NCI-H1105 treated with DMSO at 0.1 percent for 48 hours (cell line): ENCODE data around the gene CLDN25.
A peak's percentile ranks its signal among the peaks of the same experiment; 100 is the strongest.
"Not testable (repeated sequence)": the region's sequence is repeated elsewhere in the genome, so short reads cannot be mapped to it uniquely, and the experiment has no call there.

Experiments
- DNase-seq: peaks from one replicate; lab custom pipeline; 2025; lab: John Stamatoyannopoulos, UW

CLDN25 gene

DNA sequence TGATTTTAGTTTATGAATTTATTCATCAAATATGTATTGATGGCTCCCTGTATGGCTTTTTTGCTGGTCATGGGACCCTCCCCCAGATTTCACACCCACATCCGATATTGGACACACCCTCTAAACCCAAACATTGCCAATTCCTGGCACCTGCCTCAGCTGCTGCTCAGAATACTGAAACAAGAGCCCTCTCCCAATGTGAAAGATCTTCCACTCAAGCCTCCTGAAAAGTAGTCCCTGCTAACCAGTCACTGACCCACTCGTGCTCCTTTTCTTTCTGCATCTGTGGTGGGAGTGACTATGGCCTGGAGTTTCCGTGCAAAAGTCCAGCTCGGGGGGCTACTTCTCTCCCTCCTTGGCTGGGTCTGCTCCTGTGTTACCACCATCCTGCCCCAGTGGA is at the start of gene CLDN25:
CLDN25 (plus strand) TSS at position 301 of the 400 bp plus-strand sequence; CDS start at position 301, 0 bp downstream.
- no peak for DNase-seq

DNA sequence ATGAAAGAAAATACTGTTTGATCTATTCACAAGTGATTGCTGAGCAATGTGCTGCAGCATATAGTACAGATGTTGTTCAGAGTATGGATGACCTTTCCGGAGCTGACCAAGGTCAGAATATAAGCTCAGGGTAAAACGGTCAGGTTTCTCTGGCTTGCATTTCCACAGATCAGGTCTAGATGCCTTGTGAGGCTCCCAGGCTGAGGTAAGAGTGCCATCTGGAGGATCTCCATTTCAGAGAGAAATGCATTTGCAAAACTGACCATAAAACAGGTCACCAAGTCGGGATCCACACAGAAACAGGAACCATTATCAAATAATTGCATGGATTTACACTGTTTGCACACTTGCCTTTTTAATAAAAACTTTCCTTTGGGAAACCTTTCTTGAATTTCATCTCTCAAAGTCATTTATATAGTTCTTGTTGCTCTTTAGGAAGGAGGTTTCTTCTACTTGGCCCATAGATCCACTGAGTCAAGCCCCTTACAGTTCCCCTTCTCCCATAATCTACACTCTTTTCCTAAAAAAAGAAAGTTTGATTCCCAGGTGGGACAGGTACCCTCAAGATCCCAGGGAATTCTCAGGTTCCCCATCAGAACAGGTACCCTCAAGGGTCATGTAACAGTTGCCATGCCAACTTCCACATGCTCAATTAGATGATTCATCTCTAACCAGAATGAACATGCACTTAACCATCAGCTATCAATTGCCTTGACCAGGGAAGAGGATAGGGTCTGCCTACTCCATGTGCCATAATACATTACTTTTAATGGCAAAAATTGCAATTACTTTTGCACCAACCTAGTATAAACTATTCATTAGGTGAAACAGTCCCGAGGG is 48.5 kb upstream of the CLDN25 start:
- peak; percentile 54 for DNase-seq

DNA sequence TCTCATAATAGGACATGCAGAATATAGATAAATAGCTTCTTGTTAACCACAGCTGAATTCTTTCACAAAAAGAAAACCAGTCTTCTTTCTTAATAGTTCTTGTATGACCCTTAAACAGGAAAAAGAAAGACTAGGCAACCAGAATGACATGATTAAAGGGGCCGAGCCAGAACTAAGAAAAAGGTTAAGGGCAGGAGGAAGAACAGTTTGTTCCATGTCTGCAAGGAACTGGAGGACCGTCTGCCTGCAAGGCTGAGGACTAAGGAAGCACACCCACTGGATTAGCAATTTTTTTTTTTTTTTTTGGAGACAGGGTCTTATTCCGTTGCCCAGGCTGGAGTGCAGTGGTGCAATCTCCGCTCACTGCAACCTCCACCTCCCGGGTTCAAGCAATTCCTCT is 47.5 kb upstream of the CLDN25 start:
- DNase-seq: no peak

DNA sequence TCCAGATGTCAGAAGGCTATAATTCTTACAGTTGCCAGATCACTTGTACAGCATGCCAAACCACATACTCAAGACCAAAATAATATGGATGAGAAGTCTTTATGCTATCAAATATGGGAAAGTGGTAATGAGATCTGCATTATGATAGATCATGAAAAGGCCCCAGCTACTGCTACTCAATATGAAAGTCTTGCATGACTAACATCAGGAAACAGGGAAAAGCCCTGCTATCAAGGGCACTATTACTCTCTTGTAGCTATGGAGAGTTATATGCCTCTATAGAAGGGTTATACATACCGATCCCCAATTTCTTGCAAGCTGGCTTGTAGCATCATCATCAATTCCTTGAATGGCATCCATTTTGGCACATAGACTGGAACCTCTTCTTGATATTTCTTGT is 43.3 kb upstream of the CLDN25 start:
- no peak for DNase-seq

DNA sequence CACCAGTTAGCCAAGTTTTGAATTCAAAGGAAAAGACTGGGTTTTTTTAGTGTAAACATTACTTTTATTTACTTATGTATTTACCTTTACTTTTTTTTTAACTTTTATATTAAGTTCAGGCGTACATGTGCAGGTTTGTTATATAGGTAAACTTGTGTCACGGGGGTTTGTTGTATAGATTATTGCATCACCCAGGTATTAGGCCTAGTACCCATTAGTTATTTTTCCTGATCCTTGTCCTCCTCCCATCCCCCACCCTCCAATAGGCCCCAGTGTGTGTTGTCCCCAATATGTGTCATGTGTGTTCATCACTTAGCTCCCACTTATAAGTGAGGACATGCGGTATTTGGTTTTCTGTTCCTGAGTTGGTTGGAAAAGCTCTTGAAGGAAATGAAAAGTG is 26.7 kb upstream of the CLDN25 start:
- no peak for DNase-seq

DNA sequence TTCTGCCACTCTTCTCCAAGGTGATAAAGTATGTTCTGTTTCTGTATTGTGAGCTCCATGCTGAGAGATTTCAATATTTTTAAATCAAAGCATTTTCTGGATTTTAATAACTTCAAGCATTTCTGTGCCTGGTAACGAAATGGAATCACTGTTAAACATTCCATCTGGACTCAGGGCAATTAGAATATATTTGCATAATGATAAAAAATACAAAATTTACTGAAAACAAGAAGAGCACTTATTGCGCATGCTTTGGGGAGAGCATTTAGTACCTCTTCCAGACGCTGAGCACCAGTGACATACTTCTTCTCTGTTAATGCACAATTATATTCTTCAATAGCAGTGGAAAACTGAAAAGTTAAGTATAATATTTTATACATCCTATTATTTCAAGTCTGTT is 19.4 kb upstream of the CLDN25 start:
- no peak for DNase-seq

DNA sequence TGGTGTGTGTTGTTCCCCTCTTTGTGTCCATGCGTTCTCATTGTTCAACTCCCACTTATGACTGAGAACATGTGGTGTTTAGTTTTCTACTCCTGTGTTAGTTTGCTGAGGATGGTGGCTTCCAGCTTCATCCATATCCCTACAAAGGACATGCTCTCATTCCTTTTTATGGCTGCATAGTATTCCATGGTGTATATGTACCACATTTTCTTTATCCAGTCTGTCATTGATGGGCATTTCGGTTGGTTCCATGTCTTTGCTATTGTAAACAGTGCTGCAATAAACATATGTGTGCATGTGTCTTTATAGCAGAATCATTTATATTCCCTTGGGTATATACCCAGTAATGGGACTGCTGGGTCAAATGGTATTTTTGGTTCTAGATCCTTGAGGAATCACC is 16.6 kb upstream of the CLDN25 start:
- not testable (repeated sequence) for DNase-seq

DNA sequence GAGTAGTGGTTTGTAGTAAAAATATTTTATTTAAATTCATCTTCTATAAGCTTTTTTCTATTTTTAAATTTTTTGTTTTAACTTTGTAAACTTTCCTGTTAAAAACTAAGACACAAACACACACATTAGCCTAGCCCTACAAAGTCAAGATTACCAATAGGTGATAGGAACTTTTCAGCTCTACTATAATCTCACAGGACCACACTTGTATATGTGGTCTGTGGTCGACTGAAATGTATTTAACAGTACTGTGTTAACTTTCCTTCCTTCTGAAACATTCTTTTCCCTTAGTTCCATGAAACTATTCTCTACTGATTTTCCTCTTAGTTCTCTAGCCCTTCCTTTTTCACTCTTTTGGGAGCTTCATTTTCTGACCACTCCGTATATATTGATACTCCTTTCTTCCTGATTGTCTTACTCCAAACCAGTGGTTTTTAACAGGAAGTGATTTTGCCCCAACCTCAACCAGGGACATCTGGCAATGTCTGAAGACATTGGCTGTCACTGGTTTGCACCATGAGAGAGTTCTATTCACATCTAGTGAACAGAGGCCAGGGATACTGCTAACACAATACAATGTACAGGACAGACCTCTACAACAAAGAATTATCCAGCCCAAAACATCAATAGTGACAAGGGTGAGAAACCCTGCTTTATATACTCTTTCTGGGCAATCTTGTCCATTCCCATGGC is 14.9 kb upstream of the CLDN25 start:
- no peak for DNase-seq

DNA sequence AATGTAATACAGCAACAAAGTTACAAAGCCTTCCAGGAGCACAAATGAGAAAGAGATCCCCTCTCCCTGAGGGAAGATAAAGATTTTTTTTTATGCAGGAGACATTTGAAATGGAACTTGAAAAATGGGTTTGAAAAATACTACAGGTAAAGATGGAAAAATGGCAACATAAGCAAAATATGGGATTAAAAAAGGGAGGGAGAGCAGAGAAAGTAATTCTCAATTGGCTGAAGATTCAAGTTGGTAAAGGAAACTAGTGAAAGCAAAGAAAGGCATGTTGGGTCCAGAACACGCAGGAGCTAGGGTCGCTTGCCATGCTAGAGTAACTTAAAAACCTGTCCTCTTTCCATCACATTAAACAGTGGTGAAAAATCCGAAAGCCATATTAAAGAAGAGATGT is 7.6 kb upstream of the CLDN25 start:
- DNase-seq: no peak

DNA sequence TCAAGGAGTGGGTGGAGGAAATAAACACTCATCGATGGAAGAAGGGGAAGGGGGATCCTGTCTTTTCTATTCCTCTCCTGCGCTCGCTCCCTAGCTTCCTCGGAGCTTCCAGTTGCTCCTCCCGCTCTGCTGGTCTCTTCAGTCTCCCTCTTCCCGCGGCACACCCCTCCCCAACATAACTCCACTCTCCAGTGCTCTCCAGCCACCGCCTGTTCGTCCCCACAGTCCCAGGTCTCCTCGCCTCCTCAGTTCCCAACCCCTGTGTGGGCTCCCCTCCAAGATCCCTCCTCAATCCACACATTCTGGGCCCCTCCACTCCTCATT is 6.5 kb upstream of the CLDN25 start:
- peak; percentile 18 for DNase-seq

DNA sequence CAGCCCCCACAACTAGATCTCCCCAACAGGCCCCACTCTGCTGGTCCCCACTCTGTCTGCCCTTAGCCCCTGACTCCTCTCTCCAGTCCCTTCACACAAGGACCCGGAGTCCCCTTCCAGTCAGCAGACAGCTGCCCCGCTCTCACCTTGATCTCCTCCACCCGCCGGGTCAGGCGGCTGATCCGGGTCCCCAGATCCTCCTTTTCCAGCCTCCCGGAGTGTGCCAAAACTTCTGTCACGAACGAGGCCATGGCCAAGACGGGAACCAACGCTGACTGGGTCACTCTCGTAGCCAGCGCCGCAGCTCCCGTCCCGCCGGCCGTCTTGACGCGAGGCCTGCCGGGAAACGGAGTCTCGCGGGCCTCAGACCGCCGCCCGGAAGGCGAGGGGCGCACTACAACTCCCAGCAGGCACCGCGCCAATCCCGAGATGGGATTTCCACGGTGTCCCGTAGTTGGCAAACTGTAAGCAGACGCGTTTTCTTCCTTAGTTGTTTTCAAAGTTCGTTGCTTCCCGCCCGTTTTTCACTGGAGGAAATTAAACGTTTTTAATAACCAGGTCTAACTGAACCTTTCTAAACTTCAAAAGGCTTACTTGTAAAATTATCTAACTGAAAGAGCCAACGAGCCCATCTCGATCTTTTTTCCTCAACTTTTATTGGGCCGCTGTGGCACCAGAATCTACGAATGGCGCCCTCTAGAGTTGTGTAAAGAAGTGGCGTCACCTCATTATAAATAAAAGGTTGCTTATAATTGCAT is 6.0 kb upstream of the CLDN25 start, which contains the start of gene ZW10:
ZW10 (minus strand) TSS at position 277 of the 758 bp plus-strand sequence; CDS start at position 251, 26 bp downstream.
- DNase-seq: peak; percentile 94

DNA sequence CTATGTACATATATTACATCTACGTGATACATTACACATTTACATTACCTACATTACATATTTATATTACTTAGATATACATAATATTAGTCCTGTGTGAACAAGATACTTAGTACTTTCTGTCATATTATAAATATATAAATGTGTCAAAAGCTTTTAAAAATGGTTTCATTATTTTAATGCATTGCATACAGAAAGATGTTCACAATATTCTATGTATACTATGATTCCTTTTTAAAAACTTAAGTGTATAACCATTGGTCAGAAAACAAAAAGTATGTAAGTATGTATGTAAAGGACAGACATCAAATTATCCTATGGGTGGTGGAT is 5.5 kb upstream of the CLDN25 start:
- no peak for DNase-seq

DNA sequence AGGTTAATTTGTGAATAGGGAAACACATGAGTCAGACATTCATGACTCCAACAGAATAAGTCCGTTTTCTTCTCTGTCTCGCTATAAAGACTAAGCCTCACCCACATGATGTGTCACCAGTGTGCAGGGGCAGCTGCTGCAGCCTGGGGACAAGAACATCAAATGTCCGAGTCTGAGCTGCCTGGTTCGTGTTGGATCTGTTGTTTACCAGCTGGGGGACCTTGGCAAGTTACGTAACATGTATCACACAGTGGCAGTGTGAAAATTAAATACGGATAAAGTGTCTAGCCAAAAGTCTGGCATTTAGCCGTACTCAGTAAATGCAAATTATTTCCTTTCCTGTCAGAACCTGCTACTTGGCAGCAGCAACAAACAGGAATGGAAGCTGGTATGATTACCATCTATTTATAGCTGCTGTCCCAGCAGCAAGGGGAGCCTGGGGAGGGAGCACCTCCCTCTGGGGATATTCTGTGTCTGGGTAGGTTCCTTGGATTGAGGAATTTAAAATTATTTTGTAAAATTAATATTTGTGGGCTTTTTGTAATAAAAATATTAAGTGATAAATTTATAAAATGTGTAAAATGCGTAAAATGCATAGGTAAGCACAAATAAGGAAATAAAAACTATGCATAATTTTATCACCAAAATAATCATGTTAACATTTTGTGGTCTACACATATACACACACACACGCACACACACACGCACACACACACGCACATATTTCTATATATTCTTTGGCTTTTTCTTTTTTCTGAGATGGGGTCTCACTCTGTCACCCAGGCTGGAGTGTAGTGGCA is 1.3 kb upstream of the CLDN25 start:
- DNase-seq: peak; percentile 90

DNA sequence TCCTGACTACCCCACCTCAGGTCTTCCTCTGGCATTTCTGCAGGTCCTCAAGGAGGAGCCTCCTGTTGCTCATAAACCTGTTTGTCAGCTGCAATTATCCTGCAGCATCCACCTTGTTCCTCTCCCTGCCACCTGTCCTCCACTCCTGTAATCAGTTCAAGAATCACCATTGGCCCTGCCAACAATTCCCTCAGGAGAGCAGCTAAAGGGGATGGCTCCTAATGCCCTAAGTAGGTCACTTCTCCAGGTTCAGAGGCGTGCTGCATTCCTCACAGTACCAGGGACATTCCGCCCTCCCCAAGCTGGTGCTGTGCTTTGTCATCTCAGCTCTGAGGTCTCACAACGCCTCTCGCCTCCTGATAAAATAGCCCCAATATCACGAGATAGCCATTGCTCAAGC is 2.1 kb downstream of the CLDN25 start:
- DNase-seq: no peak

DNA sequence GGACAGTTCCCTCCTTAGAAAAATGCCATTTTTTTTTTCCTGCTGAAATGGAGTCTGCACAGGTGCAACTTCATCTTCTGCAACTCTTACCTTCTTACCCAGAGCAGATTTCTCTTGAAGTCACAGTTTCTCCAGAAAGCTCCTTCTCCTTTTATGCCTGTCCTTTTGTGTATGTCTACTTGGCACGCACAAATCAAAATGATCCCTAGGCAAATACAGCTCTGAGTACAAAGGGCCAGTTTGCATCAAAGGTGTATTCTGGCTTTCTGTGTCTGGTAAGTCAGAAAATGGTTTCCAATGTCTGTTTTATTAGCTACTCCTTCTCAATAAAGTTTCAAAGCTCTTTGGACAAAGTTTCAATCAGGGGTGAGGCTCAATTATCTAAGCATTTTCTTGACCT is 2.5 kb downstream of the CLDN25 start:
- DNase-seq: no peak

DNA sequence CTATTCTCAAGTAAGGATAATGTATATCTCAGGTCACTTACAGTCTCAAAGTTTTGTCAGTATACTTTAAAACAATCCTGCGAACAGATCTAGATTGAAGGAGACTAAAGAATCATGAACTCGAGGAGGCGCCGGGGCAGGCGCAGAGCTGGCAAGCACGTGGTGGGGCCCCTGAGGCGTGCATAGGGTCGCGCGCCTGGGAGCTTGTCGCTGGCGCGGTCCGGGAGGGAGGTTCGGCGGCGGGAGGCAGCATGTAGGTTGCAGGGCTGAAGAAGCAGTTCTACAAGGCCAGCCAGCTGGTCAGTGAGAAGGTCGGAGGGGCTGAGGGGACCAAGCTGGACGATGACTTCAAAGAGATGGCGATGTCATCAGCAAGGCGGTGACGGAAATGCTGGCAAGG is 9.4 kb downstream of the CLDN25 start:
- DNase-seq: not testable (repeated sequence)

DNA sequence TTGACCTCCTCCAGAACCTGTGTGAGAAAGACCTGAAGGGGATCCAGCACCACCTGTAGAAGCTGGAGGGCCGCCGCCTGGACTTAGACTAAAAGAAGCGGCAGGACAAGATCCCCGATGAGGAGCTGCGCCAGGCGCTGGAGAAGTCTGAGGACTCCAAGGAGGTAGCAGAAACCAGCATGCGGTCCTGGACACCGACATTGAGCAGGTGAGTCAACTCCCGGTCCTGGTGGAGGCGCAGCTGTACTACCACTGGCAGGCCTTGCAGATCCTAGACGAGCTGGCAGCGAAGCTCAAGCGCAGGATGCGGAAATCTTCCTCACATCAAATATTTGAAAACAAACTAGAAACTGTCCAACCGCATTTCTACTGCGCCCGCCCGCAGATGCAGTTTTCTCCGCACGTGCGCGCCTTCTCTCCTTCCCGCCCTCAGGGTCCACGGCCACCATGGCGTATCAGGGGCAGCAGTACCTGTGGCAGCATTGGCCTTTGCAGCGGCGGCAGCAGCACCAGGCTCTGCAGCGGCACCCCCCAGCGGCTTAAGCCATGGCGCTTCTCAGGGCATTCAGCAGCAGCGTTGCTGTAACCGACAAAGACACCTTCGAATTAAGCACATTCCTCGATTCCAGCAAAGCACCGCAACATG is 10.2 kb downstream of the CLDN25 start:
- no peak for DNase-seq

DNA sequence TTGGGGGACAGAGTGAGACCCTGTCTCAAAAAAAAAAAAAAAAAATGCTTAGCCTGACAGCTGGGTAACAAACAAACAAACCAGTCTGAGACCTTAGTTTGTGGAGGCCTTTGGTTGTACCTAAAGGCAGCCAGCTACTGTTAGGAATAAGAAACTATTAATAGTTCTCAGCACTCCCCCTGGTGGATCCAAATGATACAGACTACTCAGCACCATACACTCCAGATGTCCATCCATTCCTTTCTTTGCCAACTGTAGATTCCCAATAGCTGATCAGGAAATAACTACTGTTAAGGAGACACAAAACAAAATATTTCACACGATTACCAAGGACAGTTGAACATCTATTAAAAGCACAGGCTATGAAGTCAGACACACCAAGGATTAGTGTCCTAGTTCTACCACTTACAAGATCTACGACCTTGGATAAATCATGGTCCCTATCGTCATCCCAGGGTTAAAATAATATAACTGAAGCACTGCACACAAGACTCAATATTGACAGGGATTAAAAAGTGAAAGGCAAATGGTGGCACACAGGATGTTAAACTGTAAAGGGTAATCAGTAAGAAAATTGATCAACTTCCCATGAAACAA is 17.2 kb downstream of the CLDN25 start:
- peak; percentile 47 for DNase-seq

DNA sequence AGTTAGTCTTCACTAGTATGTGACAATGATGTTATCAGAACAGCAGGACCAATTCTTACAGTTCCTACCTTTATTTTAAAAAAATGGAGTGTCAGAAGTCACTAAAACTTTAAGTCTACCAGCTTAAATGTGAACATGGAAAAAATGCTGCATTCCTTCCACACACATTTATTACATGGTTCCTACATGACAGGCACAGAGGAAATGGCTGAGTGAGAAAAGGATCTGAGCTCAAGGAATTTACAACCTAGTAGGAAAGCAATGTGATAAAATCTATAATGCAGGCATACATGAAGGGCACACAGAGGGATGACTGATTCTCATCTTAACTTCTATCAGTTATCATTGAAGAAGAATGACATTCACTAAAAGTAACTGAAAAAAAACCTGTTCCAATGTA is 23.0 kb downstream of the CLDN25 start:
- no peak for DNase-seq

DNA sequence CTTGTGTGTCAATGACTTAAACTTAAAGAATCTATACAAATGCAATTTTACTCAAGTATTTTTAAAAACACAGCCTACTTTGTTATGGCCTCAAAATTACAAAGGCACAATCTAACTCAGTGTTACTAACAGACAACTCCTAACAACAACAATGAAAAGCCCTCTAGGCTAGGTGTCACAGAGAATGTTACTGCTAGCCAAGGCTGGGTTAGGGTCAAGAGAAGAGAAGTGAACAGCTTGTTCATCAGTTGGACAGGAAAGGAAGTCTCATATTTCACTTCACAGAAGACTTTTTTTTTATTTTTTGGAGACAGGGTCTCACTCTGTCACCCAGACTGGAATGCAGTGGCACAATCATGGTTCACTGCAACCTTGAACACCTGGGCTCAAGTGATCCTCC is 26.0 kb downstream of the CLDN25 start:
- DNase-seq: no peak

DNA sequence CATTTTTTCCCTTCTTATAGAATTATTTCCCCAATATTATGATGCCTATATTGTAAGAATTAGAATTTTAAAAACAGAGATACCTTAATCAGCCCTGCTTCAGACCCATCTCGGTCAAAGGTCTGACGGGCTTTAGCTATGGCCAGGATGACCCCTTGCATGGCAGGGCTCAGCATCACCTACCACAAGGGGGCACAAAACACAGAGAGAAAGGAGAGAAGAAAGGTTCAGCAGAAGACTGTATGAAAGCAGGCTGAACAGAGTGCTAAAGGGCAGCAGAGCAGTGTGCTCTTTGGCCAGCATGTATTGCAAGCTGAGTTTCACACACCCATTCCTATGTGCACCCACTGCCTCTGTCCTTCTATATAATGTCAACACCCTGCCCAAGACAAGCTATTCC is 26.8 kb downstream of the CLDN25 start:
- DNase-seq: peak; percentile 36
